Measurements from ENCODE around the gene KIRREL3.

DNA sequence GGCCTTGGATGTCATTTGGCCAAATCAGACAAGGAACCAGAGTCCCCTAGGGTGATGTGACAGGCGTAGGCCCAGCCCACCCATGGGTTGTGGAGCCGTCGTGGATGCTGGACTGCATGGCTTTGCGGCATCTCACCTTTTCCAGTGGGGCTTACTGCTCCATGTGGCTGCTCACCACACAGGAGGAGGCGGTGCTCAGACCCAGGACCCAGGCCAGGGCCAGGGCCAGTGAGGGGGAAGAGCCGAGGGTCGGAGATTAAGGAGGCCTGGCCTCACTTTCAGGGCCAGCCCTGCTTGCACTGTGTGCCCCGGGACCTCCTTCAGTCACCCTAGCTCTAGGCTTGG, 539.5 kb downstream of the KIRREL3 start:
- TF ChIP-seq MAZ (IDR thresholded peaks at IDR 0.05; ENCODE audit: borderline replicate concordance, low read depth, low read length) = no peak
- TF ChIP-seq RFX5 (IDR thresholded peaks at IDR 0.05; ENCODE audit: low read depth, low read length) = no peak
- TF ChIP-seq CEBPB (IDR thresholded peaks at IDR 0.05; ENCODE audit: low read depth, low read length) = no peak
- no peak for TF ChIP-seq POLR2A (IDR thresholded peaks at IDR 0.05; ENCODE audit: low read depth, low read length)
- TF ChIP-seq, protein P1, sequence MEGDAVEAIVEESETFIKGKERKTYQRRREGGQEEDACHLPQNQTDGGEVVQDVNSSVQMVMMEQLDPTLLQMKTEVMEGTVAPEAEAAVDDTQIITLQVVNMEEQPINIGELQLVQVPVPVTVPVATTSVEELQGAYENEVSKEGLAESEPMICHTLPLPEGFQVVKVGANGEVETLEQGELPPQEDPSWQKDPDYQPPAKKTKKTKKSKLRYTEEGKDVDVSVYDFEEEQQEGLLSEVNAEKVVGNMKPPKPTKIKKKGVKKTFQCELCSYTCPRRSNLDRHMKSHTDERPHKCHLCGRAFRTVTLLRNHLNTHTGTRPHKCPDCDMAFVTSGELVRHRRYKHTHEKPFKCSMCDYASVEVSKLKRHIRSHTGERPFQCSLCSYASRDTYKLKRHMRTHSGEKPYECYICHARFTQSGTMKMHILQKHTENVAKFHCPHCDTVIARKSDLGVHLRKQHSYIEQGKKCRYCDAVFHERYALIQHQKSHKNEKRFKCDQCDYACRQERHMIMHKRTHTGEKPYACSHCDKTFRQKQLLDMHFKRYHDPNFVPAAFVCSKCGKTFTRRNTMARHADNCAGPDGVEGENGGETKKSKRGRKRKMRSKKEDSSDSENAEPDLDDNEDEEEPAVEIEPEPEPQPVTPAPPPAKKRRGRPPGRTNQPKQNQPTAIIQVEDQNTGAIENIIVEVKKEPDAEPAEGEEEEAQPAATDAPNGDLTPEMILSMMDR (conservative IDR thresholded peaks at IDR 0.05; ENCODE audit: low read depth, low read length) = no peak
- TF ChIP-seq, protein P2, sequence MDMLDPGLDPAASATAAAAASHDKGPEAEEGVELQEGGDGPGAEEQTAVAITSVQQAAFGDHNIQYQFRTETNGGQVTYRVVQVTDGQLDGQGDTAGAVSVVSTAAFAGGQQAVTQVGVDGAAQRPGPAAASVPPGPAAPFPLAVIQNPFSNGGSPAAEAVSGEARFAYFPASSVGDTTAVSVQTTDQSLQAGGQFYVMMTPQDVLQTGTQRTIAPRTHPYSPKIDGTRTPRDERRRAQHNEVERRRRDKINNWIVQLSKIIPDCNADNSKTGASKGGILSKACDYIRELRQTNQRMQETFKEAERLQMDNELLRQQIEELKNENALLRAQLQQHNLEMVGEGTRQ (IDR thresholded peaks at IDR 0.05; ENCODE audit: low read depth, low read length) = no peak
- no peak for TF ChIP-seq RAD21 (IDR thresholded peaks at IDR 0.05; ENCODE audit: low read length)
- TF ChIP-seq SMC3 (IDR thresholded peaks at IDR 0.05; ENCODE audit: low read depth, low read length) = no peak
- TF ChIP-seq FOS (IDR thresholded peaks at IDR 0.05; ENCODE audit: low read depth, low read length) = no peak
- TF ChIP-seq BHLHE40 (IDR thresholded peaks at IDR 0.05; ENCODE audit: low read depth, low read length) = no peak
- TF ChIP-seq MAFK (IDR thresholded peaks at IDR 0.05; ENCODE audit: low read depth, low read length) = no peak
- TF ChIP-seq, protein P3, sequence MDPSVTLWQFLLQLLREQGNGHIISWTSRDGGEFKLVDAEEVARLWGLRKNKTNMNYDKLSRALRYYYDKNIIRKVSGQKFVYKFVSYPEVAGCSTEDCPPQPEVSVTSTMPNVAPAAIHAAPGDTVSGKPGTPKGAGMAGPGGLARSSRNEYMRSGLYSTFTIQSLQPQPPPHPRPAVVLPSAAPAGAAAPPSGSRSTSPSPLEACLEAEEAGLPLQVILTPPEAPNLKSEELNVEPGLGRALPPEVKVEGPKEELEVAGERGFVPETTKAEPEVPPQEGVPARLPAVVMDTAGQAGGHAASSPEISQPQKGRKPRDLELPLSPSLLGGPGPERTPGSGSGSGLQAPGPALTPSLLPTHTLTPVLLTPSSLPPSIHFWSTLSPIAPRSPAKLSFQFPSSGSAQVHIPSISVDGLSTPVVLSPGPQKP (IDR thresholded peaks at IDR 0.05; ENCODE audit: borderline replicate concordance, low read depth, low read length) = no peak
- TF ChIP-seq RCOR1 (IDR thresholded peaks at IDR 0.05; ENCODE audit: insufficient replicate concordance, low read length) = no peak

All from IMR-90 (cell line).